Bronchial epithelial cell (primary cell): ENCODE measurements around the gene PTPRD. TPM values are rescaled to one million over a fixed set of nuclear protein-coding genes. Genes with fewer than 3 reads are reported as not detected.
"Not testable (repeated sequence)": the region's sequence is repeated elsewhere in the genome, so short reads cannot be mapped to it uniquely, and the experiment has no call there.

Experiments used
- DNase-seq: peaks from one replicate; pipeline ENCODE4 v3.0.0-alpha.2; 2010; ENCODE audit warnings: low read depth
- FAIRE-seq: peaks from 2 replicates; lab custom pipeline; 2011; peaks lifted over from hg19 to GRCh38; lab: Jason Lieb, UNC
- H3K27me3 ChIP-seq: 2 replicates; pipeline ENCODE4 v1.5.1; 2011; ENCODE audit warnings: low read length; ENCODE audit not compliant: control insufficient read depth, insufficient read depth
- H3K36me3 ChIP-seq: 2 replicates; pipeline ENCODE4 v1.5.1; 2011; ENCODE audit warnings: low read length; ENCODE audit not compliant: control insufficient read depth, insufficient read depth
- H3K4me3 ChIP-seq: 2 replicates; pipeline ENCODE4 v1.5.1; 2011; ENCODE audit warnings: mild to moderate bottlenecking, low read depth, low read length, control low read depth
- total RNA-seq: library from RNA; depleted of rRNA; stranded (reverse); fragments of >200 nt; gene quantifications from 2 replicates; pipeline ENCODE4 v1.2.1, GENCODE V29; 2014
- TF ChIP-seq, protein P1 (sequence below): IDR thresholded peaks from 2 replicates; pipeline ENCODE4 v1.5.1; 2011; ENCODE audit warnings: mild to moderate bottlenecking, moderate library complexity, low read length, control low read depth, inconsistent platforms; ENCODE audit not compliant: insufficient read depth, severe bottlenecking

The PTPRD gene
- total RNA-seq, 1 donor from 2014 or later: 2.9 TPM

DNA sequence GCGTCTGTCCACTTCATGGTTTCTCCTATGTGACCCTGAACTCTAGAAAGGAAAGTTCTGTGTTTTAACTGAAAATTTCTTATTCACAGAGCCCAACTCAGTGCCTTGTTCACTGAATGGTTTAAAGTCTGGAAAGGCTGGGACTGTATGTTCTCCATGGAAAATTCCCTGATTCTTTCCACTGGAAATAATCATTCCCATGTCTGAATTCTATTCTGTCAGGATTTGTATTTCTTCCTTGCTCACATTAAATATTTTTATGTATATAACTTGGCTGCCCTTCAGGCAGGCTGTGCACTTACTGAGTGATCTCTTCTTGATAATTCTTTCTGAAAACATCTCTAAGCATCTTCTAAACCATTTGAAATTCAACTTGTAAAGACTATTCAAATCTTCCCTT lies 1686.3 kb downstream of the PTPRD start:
- Histone ChIP-seq H3K4me3 (no peak overlapping the region), H3K27me3 (no peaks in the 10 kb centered on the region), H3K36me3 (no peaks in the 10 kb centered on the region)
- FAIRE-seq (no peak), DNase-seq (no peak)
- TF ChIP-seq, protein P1, sequence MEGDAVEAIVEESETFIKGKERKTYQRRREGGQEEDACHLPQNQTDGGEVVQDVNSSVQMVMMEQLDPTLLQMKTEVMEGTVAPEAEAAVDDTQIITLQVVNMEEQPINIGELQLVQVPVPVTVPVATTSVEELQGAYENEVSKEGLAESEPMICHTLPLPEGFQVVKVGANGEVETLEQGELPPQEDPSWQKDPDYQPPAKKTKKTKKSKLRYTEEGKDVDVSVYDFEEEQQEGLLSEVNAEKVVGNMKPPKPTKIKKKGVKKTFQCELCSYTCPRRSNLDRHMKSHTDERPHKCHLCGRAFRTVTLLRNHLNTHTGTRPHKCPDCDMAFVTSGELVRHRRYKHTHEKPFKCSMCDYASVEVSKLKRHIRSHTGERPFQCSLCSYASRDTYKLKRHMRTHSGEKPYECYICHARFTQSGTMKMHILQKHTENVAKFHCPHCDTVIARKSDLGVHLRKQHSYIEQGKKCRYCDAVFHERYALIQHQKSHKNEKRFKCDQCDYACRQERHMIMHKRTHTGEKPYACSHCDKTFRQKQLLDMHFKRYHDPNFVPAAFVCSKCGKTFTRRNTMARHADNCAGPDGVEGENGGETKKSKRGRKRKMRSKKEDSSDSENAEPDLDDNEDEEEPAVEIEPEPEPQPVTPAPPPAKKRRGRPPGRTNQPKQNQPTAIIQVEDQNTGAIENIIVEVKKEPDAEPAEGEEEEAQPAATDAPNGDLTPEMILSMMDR: no peak

DNA sequence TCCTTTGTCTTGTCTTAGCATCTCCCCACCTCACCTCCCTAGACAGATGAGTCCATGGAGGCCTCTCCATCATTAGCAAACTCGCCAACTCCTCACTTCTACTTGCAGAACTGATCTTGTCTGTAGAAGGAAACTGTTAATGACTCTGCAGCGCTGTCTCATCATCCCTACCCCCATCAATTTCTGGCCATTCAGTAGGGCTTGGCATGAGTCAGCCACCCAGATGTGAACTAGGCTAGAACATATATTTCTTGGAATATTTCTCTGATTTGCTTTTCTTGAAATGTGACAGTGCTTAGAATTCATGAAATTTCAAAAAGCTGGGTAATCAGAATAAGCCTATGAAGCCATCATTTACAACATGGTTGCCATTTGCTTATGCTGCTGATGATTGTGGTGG lies 1688.2 kb downstream of the PTPRD start:
- DNase-seq (no peak), FAIRE-seq (no peak)
- TF ChIP-seq, protein P1: no peak
- Histone ChIP-seq H3K4me3 (no peak overlapping the region), H3K36me3 (no peaks in the 10 kb centered on the region), H3K27me3 (no peaks in the 10 kb centered on the region)

- not testable (repeated sequence) for H3K4me3 ChIP-seq, H3K36me3 ChIP-seq, DNase-seq, H3K27me3 ChIP-seq, FAIRE-seq
Observed at GRCh38 chr9:8920478-8921183, 1692.2 kb downstream of the PTPRD start.

DNA sequence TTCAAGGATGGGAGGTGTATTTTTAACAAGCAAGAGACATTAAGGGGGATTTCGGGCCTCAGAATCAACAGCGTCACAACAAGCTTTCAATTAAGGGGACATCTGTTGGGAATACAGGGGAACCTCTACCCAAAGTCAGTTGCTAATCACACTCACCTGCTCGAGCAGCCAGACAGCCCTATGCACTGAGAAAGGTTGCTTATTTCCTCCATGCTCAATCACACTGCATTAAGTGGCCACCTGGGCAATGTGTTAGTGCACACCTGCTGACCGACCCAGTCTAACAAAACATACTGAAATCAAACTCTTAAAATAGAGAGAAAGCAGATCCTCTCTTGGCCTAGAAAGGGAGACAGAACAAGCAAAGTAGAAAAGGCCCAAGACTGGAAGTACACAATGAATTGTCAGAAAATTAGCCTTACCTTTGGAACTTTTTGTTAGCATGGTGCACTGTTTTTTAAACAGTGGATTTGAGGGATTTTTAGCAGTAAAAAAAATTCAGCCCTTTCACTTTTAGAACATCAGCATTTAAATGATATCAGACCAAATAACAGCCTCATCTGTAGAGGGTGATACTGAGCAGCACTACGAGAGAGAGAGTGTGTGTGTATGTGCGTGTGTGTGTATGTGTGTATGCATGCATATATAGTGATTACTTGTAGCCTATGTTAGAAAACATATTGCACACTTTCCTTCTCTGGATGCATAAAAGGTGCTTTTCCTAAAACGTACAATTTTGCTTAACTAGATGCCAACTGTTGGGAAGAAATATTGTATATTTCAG lies 1694.7 kb downstream of the PTPRD start:
- no peak for FAIRE-seq
- H3K36me3 ChIP-seq: no peaks in the 10 kb centered on the region
- H3K27me3 ChIP-seq: no peaks in the 10 kb centered on the region
- TF ChIP-seq, protein P1: no peak
- H3K4me3 ChIP-seq: no peak overlapping the region
- DNase-seq: no peak

GRCh38 chr9:8916771-8917170 lies 1696.0 kb downstream of the PTPRD start:
- no peak for FAIRE-seq
- TF ChIP-seq, protein P1: no peak
- DNase-seq: no peak
- H3K27me3 ChIP-seq: no peaks in the 10 kb centered on the region
- no peak overlapping the region for H3K4me3 ChIP-seq
- no peaks in the 10 kb centered on the region for H3K36me3 ChIP-seq

GRCh38 chr9:8907868-8908267 lies 1704.9 kb downstream of the PTPRD start:
- FAIRE-seq: no peak
- no peak overlapping the region for H3K4me3 ChIP-seq
- peak; percentile 33 for DNase-seq
- H3K36me3 ChIP-seq: no peaks in the 10 kb centered on the region
- no peaks in the 10 kb centered on the region for H3K27me3 ChIP-seq
- TF ChIP-seq, protein P1: no peak
